HG02943 (cell line): ENCODE results near the gene SLC49A3.
"Not testable (repeated sequence)": the region's sequence is repeated elsewhere in the genome, so short reads cannot be mapped to it uniquely, and the experiment has no call there.

ENCODE experiments used
- ATAC-seq: cut with Tn5 transposase; IDR thresholded peaks from one replicate; pipeline ENCODE4 v1.9.1; 2021; ENCODE audit warnings: mild to moderate bottlenecking, low read depth, moderate library complexity; ENCODE audit not compliant: unreplicated experiment

Gene SLC49A3

DNA sequence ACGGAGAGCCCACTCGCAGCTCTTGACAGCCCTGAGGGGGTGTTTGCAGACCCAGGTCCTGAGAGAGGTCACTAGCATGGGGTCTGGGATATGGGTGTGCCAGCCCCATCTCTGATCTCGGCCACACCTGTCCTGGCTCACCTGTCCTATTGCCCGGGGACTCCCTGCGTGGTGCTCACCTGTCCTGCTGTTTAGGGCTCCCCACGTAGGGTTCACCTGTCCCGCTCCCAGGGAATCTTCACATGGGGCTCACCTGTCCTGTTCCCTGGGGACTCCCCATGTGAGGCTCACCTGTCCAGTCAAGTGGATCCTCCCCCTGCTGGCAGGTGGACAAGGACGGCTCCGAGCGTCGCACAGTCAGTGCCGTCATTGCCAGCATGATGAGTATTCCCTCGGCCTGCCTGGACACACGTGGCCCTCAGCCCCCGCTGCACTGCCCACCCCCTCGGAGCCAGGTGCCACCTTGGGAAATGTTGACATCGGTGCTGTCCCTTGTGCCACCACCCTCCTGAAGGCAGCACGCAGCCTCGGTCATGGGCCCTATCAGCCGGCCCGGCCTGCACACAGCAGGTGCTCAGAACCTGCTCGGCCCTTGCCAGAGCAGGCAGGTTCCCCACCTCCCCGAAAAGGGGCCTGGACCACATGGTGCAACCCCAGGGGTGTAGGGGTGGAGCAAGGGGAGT is 6.3 kb downstream of the SLC49A3 start:
- no peak for ATAC-seq

DNA sequence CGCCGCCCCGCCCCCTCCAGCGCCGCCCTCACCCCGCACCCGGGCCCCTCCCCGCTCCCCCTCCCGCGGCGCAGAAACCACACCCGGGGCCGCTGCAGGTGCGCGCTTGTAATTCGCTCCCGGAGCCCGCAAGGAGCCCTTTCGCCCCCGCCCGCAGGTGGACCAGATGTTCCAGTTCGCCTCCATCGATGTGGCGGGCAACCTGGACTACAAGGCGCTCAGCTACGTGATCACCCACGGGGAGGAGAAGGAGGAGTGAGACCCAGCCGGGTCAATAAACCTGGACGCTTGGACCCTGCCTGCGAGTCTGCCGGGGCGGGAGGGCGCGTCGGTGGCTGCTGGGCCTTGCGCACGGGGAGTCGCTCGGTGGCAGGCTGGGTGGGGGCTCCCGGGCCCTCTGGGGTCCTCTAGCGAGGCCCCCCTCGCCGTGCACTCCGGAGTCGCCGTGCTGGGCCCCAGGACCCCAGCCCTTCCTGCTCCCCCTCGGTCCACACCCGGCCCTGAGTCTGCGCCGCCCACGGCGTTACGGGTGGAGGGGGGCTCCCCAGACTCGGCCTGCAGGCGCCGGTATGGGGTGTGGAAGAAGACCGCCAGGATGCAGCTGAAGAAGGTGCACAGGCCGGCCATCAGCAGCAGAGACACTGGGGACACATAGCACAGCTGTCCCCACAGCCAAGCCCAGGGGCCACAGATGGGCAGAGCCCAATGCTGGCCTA is 7.1 kb downstream of the SLC49A3 start:
- no peak for ATAC-seq

GRCh38 chr4:680928-681645 is 7.9 kb downstream of the SLC49A3 start:
- no peak for ATAC-seq

- no peak for ATAC-seq
Measured at GRCh38 chr4:680551-680927, 8.4 kb downstream of the SLC49A3 start.

- ATAC-seq = no peak
Measured at GRCh38 chr4:680091-680490, 8.9 kb downstream of the SLC49A3 start.

DNA sequence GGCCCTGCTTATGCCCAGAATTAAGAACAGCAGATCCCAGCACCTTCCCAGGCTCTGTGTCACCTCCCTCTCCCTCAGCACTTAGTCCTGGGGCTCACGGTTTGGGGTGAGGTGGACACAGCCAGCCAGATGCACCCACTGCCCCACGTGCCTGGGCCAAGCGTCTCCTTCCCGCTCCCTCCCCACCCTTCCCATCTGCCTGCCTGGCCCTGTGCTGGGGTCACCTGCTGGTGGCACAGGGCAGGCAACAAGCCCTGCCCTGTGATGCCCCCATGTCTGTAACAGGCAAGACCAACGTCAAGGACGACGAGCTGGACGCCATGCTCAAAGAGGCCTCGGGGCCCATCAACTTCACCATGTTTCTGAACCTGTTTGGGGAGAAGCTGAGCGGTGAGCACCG is 9.3 kb downstream of the SLC49A3 start:
- no peak for ATAC-seq

- ATAC-seq = no peak
Measured at GRCh38 chr4:679104-679481, 9.9 kb downstream of the SLC49A3 start.

- ATAC-seq = no peak
Measured at GRCh38 chr4:678331-679103, 10.4 kb downstream of the SLC49A3 start.

- ATAC-seq = no peak
Measured at GRCh38 chr4:677431-678293, 11.3 kb downstream of the SLC49A3 start.

GRCh38 chr4:676871-677235 is 12.1 kb downstream of the SLC49A3 start:
- ATAC-seq = no peak

GRCh38 chr4:675980-676870 is 12.7 kb downstream of the SLC49A3 start:
- ATAC-seq = no peak

DNA sequence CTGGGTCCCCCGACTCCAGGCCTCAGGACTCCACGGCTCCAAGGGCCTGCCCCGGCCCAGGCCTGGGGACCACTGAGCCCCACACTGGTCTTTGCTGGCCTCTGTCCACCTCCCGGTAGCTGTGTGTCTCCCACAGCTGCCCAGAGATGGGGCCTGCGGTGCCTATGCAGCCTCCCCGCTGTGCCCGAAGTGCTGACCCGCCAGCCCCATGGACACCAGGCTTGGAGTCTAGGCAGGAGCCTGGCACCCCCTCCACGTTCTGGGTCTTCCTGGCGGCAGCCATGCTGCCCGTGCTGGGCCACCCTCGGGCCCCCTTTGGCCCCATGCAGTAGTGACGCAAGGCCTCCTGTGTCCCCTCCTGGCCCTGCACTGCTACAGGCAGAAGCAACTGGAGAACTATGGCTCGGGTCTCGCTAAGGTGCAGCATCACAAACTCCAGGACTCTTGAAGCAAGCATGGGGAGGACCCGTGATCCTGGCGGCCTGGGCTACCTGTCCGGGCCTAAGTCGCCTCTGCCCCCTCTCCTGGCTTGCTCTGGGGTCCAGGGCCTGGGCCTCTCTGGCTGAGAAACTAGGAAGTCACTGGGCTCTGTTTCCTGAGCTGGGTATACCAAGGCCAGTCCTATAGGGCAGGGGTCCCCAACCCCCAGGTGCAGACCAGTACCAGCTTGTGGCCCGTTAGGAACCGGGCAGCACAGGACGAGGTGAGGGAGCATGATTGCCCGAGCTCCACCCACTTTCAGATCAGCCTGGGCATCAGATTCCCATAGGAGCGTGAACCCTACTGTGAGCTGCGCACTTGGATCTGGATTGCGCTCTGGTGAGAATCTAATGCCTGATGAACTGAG is 13.7 kb downstream of the SLC49A3 start:
- peak; percentile 6 for ATAC-seq

GRCh38 chr4:674172-675035 is 14.5 kb downstream of the SLC49A3 start, which contains the start of the genes ATP5ME and MYL5:
Gene ATP5ME (minus strand): TSS chr4:674276. CDS start chr4:674247, 29 bp downstream.
Gene MYL5 (plus strand): TSS chr4:674542. CDS start chr4:678027, 3,485 bp downstream.
- ATAC-seq = peak; percentile 78

DNA sequence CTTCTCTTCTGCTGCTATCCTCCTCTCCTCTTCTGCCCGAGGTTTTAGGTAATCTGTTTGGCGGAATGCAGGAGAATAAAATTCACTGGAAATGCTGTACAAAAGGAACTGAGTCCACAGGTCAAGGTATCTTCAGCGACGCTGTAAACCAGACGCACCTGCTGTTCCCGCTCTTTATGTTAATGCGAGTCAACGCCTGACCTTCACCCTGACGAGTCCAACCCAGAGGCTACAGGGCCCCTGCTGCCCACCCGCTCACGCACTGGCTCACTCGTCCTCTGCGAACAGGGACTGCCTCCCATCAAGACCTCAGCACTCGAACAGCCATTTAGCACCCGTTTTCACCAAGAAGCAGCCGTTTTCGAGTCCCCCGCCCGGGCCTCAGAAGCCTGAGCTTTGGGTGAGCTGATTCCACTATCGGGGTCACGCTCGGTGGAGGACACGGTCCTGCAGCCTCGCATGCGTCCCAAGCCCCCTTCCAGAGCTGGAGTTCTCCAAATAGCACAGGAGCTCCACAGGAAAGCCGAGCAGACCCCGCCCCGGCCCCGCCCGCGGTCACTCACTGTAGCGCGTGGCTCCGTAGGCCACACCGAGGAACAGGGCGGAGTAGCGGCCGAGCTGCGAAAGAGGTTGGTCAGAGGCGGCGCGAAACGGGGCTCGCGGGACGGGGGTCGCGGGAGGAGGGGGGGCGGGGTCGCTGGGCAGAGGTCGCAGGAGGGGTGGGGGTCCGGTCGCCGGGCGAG is 15.4 kb downstream of the SLC49A3 start:
- ATAC-seq = no peak

DNA sequence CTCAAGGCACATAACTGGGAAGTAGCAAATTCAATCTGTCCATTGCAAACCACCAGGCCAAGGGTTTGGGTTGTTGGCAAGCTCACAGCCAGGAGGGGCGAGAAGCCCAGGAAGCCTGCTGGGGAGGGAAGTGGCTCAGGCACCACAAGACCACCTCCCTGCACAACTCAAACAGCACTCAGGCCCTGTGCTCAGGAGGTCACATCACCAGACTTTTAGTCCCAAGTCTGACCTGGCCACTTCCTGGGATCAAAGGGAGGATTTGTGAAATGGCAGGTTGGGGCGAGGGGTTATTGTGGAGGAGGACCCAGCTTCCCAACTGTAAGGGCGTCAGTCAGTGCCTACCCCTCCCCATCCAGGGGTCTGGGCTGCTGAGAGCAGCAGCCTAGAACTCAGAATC is 17.2 kb downstream of the SLC49A3 start:
- ATAC-seq = no peak

DNA sequence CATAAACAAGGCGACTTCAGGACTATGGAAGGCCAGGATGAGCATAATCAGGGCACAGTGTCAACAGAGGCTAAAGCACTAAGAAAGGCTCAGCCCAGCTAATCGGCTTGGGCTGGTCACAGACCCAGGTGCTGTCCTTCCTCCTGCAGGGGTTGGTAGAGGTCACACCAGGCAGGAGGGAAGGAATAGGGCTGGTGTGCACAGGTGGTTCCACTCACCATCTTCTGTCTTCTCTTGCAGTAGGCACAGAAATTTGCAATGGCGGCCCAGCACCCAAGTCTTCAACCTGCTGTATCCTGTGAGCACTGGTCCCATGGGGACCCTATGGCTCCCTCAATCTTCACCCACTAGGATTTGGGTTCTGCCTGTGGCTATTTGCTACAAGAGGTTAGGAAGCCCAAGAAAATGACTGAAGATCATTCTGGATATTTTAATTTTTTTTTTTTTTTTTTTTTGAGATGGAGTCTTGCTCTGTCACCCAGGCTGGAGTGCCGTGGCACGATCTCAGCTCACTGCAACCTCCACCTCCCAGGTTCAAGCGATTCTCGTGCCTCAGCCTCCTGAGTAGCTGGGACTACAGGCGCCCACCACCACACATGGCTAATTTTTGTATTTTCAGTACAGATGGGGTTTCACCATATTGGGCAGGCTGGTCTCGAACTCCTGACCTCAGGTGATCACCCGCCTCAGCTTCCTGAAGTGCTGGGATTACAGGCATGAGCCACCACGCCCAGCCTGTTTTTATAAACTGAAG is 19.0 kb downstream of the SLC49A3 start:
- ATAC-seq = not testable (repeated sequence)
